Adrenal gland (tissue), 12 donors: ENCODE data around the gene KIF18A. TPM values are rescaled to one million over a fixed set of nuclear protein-coding genes. Genes with fewer than 3 reads are reported as not detected.

Experiments
- DNase-seq, 7 donors: peaks; one replicate each; pipeline ENCODE4 v3.0.0-alpha.2; 2019 to 2020
- H3K27ac ChIP-seq, 5 donors: fragments of 200-600 bp; sonication (generic) in 4 of 5; 1 replicate in 3 of 5; 2 replicates in 2 of 5; pipeline versions ENCODE4 v1.5.1 to v1.8.0; 2016 to 2020; ENCODE audit warnings: mild to moderate bottlenecking in 1 of 5
- H3K27me3 ChIP-seq: fragments of 200-600 bp; 2 replicates; pipeline ENCODE4 v1.8.0; 2021
- H3K36me3 ChIP-seq, 2 donors: fragments of 200-600 bp; replicated peaks in 1 of 2; 1 replicate in 1 of 2; 2 replicates in 1 of 2; pipeline versions ENCODE4 v1.5.1 to v1.8.0; 2018 to 2022
- H3K4me1 ChIP-seq, 2 donors: fragments of 200-600 bp; replicated peaks in 1 of 2; 1 replicate in 1 of 2; 2 replicates in 1 of 2; pipeline versions ENCODE4 v1.5.1 to v1.8.0; 2018 to 2021
- H3K4me3 ChIP-seq, 4 donors: fragments of 200-600 bp; sonication (generic) in 3 of 4; one replicate each; pipeline ENCODE4 v1.5.1; 2016 to 2018
- H3K9me3 ChIP-seq, 3 donors: fragments of 200-600 bp; sonication (generic) in 1 of 3; replicated peaks in 1 of 3; 1 replicate in 2 of 3; 2 replicates in 1 of 3; pipeline versions ENCODE4 v1.5.1 to v1.8.0; 2016 to 2021
- POLR2A ChIP-seq, 2 donors: fragments of 450-650 bp; IDR thresholded peaks; one replicate each; pipeline ENCODE4 v1.6.1; 2017; ENCODE audit warnings: antibody characterized with exemption in 2 of 2, mild to moderate bottlenecking in 2 of 2, moderate library complexity in 1 of 2
- WGBS, 4 donors: extraction: QIAGEN DNeasy Blood & Tissue Kit in 2 of 4; methylation state at CpG; one replicate each; pipeline versions ENCODE4 v1.1.5 to v1.1.7; 2013 to 2017; 5-methylcytosine and 5-hydroxymethylcytosine counted together
- intact Hi-C, 2 donors: fragments of 100-400 bp; cut with DNase I; formaldehyde crosslinking; loops; one replicate each; pipeline versions ENCODE4 v1.14.1 to v1.15.0; 2022 to 2023
- polyA plus RNA-seq, 3 donors: library from polyadenylated mRNA; stranded (reverse); fragments of 200-250 nt in 2 of 3; fragments of 350-450 nt in 1 of 3; fragmentation: Illumina TruSeq in 1 of 3; extraction: RNeasy Lipid Tissue Mini Kit (QIAGEN cat#74804) in 1 of 3; gene quantifications; one replicate each; pipeline ENCODE4 v1.2.3, GENCODE V29; 2013 to 2014
- total RNA-seq, 9 donors: library from RNA; depleted of rRNA in 4 of 9; stranded (reverse); fragments of >200 nt in 4 of 9; fragments of 120-200 nt in 1 of 9; fragmentation: NEBNext Ultra II Directional in 1 of 9; extraction: Animal tissue kit (Norgen Biotek cat#: 25700) in 1 of 9; gene quantifications; one replicate each; pipeline versions ENCODE4 v1.1.0 to v1.2.4, GENCODE V29; 2013 to 2023
- TF ChIP-seq, protein P1 (sequence below), 6 experiments: fragments of 450-650 bp in 4 of 6; fragments of 200-600 bp in 2 of 6; sonication (generic) in 1 of 6; IDR thresholded peaks; 1 replicate in 5 of 6; 2 replicates in 1 of 6; pipeline versions ENCODE4 v1.5.1 to v1.8.0; 2016 to 2021; ENCODE audit warnings: antibody characterized with exemption in 6 of 6, mild to moderate bottlenecking in 2 of 6, moderate library complexity in 1 of 6
- donor health status: healthy with polysubstance abuse.
- donor health status: Bipolar disorder and iron deficiency.
- donor health status: DM: yes; HTN: yes; CAD: no.
- donor health status: DM: no; HTN: no; CAD: no.
- donor health status: DM: no; HTN: no; CAD: no.
- donor health status: DM: yes; HTN: yes; CAD: no.

KIF18A gene
- total and polyA plus RNA-seq, 12 donors, result 0.13 to 7.3 (median 0.57) TPM; not detected in 2

DNA sequence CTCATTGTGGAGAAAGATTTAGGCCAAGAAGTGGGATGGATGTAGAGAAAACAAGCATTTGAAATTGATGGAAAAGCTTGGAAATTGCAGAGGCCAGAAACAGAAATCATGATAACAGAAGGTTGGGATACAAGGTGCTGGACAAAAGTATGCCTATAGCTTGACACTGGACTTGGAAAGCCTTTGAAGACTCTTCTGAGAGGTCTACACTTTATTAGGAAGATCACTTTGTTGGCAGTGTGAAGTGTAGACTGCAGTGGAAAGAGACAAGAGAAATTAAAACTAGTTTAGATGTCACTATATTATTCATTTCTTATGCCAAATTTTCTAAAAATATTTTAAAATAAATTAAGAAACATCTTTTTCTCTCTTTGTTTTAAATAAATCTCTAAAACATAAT is 59.1 kb downstream of the KIF18A start:
- Histone ChIP-seq H3K4me1 (no peaks in the 10 kb centered on the region), H3K36me3 (no peaks in the 10 kb centered on the region), H3K27ac (no peak overlapping the region), H3K27me3 (no peaks in the 10 kb centered on the region), H3K9me3 (no peaks in the 10 kb centered on the region), H3K4me3 (no peak overlapping the region)
- TF ChIP-seq POLR2A (IDR thresholded peaks at IDR 0.05), result no peak
- TF ChIP-seq, protein P1, sequence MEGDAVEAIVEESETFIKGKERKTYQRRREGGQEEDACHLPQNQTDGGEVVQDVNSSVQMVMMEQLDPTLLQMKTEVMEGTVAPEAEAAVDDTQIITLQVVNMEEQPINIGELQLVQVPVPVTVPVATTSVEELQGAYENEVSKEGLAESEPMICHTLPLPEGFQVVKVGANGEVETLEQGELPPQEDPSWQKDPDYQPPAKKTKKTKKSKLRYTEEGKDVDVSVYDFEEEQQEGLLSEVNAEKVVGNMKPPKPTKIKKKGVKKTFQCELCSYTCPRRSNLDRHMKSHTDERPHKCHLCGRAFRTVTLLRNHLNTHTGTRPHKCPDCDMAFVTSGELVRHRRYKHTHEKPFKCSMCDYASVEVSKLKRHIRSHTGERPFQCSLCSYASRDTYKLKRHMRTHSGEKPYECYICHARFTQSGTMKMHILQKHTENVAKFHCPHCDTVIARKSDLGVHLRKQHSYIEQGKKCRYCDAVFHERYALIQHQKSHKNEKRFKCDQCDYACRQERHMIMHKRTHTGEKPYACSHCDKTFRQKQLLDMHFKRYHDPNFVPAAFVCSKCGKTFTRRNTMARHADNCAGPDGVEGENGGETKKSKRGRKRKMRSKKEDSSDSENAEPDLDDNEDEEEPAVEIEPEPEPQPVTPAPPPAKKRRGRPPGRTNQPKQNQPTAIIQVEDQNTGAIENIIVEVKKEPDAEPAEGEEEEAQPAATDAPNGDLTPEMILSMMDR (IDR thresholded peaks at IDR 0.05), result no peak
- no peak for DNase-seq
- intact Hi-C loops, result no loop called here

DNA sequence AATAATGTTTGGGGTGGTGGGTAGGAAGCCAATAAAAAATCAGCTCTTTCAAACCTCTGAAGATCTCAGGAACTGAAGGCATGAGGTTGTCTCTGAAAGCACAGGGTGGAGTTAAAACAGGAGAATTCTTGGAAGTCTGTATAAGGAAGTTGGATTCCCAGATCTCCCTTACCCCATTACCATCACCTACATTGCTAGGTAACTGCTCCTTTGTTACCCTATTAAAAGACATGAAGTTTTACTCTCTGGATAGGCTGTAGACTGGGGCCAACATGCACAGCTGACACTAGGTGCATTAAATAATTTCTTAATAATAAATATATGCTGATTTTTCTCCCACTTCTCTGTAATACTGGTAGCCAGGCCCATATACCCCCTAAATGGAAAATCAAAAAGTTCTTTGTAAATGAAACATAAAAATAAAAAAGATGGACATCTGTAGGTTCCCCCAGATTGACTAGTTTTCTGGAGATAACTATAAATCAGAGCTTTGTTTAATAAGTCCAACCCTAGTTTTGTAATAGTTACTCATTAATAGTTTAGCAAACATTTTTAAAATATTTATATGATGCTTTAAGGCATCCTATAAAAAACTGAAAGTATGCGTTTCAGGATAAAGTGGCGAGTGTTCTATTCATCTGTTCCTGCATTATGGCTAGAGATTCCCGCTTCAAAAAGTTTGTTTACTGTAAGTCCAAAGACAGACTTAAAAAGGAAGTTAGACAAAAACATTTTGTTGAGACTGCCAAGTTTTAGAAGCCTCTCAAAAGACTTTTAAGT is 63.8 kb downstream of the KIF18A start:
- no peak for DNase-seq

DNA sequence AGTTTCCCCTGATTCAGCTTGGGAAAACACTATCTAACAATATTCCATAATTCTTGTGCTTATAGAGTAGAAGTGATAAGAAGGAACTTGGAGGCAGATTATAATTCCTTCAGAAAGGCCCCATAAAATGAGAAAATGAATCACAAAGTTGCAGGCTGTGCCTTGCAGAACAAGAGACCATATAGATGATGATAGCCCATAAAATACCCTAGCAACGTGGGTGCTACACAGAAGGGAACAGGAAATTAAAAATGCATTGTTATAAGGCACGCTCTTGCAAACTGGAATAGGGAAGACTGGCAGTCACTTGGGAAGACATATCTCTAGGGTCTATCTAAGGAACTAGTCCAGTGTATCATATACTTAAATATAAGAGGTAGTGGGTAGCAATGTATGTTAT is 67.6 kb downstream of the KIF18A start:
- intact Hi-C loops, result no loop called here
- no peaks in the 10 kb centered on the region for H3K36me3 ChIP-seq
- TF ChIP-seq, protein P1 (IDR thresholded peaks at IDR 0.05), result no peak
- TF ChIP-seq POLR2A (IDR thresholded peaks at IDR 0.05), result no peak
- 83 to 94% (median 90%) methylated on average over 2 of the region's 2 CpGs for WGBS, 4 donors
- no peaks in the 10 kb centered on the region for H3K27me3 ChIP-seq
- H3K4me1 ChIP-seq, result no peaks in the 10 kb centered on the region
- H3K27ac ChIP-seq, result no peak overlapping the region
- no peaks in the 10 kb centered on the region for H3K9me3 ChIP-seq
- DNase-seq, result no peak
- H3K4me3 ChIP-seq, result no peak overlapping the region

More for the DNA sequence above, 63.8 kb downstream of the KIF18A start:
- H3K36me3 ChIP-seq, result no peaks in the 10 kb centered on the region
- WGBS, 4 donors, result 89 to 92% (median 90%) methylated on average over 3 of the region's 3 CpGs
- no peak overlapping the region for H3K4me3 ChIP-seq
- H3K4me1 ChIP-seq, result no peaks in the 10 kb centered on the region
- intact Hi-C loops, result no loop called here
- no peak overlapping the region for H3K27ac ChIP-seq
- no peaks in the 10 kb centered on the region for H3K9me3 ChIP-seq
- no peaks in the 10 kb centered on the region for H3K27me3 ChIP-seq
- TF ChIP-seq POLR2A (IDR thresholded peaks at IDR 0.05), result no peak
- TF ChIP-seq, protein P1 (IDR thresholded peaks at IDR 0.05), result no peak

DNA sequence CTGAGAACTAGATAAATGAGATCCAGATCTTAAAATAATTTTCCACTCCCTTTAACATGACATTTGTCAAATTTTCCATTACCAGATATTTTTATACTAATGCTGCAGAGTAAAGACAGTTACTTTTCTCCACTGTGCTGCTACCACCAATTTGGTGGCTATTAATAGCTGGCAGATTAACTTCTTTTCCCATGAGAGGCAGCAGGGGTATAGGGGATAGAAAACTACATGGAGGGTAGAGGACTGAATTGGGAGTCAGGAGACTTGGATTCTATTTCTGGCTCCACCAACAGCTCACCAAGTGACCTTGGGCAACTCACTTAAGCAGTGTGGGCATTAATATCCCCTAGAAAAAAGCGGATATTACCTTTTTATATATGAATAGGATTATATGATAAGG is 69.2 kb downstream of the KIF18A start:
- Histone ChIP-seq H3K27me3 (no peaks in the 10 kb centered on the region), H3K36me3 (no peaks in the 10 kb centered on the region), H3K4me3 (no peak overlapping the region), H3K27ac (no peak overlapping the region), H3K9me3 (no peaks in the 10 kb centered on the region), H3K4me1 (no peaks in the 10 kb centered on the region)
- WGBS, 4 donors, result 71 to 79% (median 77%) methylated on average over 1 of the region's 1 CpG
- DNase-seq, result no peak
- intact Hi-C loops, result no loop called here
- TF ChIP-seq POLR2A (IDR thresholded peaks at IDR 0.05), result no peak
- TF ChIP-seq, protein P1 (IDR thresholded peaks at IDR 0.05), result no peak
